HL-60 (cell line): ENCODE data around the gene DSCAML1.

Experiments
- DNase-seq, 2 experiments: peaks; one replicate each; pipeline ENCODE4 v3.0.0-alpha.2; 2010 to 2020; ENCODE audit warnings: low read depth in 1 of 2, low spot score in 1 of 2
- H3K27ac ChIP-seq: fragments of 250-450 bp; sonication (Bioruptor Pico); replicated peaks from 2 replicates; pipeline ENCODE4 v1.5.1; 2020; ENCODE audit warnings: mild to moderate bottlenecking, moderate library complexity
- H3K27me3 ChIP-seq: fragments of 250-450 bp; sonication (Bioruptor Pico); 2 replicates; pipeline ENCODE4 v1.5.1; 2021; ENCODE audit warnings: mild to moderate bottlenecking, moderate library complexity; ENCODE audit not compliant: insufficient read depth, poor library complexity, severe bottlenecking
- H3K4me3 ChIP-seq: replicated peaks from 2 replicates; pipeline ENCODE4 v1.5.1; 2011; ENCODE audit warnings: mild to moderate bottlenecking, control low read depth, low read length; ENCODE audit not compliant: insufficient read depth
- GABPA ChIP-seq: IDR thresholded peaks from 2 replicates; pipeline ENCODE4 v1.6.1; 2012; ENCODE audit warnings: low read depth
- POLR2AphosphoS5 ChIP-seq: IDR thresholded peaks from 2 replicates; pipeline ENCODE4 v1.6.1; 2012; ENCODE audit warnings: low read depth
- SPI1 ChIP-seq: IDR thresholded peaks from 2 replicates; pipeline ENCODE4 v1.6.1; 2012; ENCODE audit warnings: low read depth, mild to moderate bottlenecking, borderline replicate concordance
- TF ChIP-seq, protein P1 (sequence below): IDR thresholded peaks from one replicate; pipeline ENCODE4 v1.5.1; 2011; ENCODE audit warnings: low read length, control low read depth, inconsistent platforms; ENCODE audit not compliant: insufficient read depth
- TF ChIP-seq, protein P2 (sequence below): IDR thresholded peaks from 2 replicates; pipeline ENCODE4 v1.6.1; 2012; ENCODE audit warnings: low read depth; ENCODE audit not compliant: insufficient replicate concordance

Gene DSCAML1

DNA sequence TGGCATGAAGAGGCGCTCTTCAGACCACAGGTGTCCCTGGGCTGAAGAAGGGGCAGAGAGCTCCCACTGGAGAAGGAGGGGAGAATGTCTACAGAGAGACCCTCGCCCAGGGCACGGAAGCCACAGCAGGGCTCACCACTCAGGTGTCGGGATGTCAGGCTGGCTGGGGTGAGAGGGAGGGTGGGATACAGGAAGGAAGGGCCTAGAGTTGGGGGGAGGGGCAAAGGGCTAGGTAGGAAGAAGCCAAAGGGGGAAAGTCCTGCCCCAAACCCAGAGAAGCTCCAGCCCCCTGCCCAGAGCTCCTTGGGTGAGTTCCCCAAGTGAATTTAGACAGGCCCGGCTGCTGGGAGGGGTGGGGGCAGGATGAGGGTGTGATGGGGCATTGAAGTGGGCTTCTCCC, 237.3 kb downstream of the DSCAML1 start:
- DNase-seq: no peak
- Histone ChIP-seq H3K27me3 (no peaks in the 10 kb centered on the region), H3K27ac (no peak overlapping the region), H3K4me3 (no peak overlapping the region)
- TF ChIP-seq, protein P1, sequence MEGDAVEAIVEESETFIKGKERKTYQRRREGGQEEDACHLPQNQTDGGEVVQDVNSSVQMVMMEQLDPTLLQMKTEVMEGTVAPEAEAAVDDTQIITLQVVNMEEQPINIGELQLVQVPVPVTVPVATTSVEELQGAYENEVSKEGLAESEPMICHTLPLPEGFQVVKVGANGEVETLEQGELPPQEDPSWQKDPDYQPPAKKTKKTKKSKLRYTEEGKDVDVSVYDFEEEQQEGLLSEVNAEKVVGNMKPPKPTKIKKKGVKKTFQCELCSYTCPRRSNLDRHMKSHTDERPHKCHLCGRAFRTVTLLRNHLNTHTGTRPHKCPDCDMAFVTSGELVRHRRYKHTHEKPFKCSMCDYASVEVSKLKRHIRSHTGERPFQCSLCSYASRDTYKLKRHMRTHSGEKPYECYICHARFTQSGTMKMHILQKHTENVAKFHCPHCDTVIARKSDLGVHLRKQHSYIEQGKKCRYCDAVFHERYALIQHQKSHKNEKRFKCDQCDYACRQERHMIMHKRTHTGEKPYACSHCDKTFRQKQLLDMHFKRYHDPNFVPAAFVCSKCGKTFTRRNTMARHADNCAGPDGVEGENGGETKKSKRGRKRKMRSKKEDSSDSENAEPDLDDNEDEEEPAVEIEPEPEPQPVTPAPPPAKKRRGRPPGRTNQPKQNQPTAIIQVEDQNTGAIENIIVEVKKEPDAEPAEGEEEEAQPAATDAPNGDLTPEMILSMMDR: no peak
- TF ChIP-seq SPI1: no peak
- no peak for TF ChIP-seq GABPA
- no peak for TF ChIP-seq POLR2AphosphoS5
- TF ChIP-seq, protein P2, sequence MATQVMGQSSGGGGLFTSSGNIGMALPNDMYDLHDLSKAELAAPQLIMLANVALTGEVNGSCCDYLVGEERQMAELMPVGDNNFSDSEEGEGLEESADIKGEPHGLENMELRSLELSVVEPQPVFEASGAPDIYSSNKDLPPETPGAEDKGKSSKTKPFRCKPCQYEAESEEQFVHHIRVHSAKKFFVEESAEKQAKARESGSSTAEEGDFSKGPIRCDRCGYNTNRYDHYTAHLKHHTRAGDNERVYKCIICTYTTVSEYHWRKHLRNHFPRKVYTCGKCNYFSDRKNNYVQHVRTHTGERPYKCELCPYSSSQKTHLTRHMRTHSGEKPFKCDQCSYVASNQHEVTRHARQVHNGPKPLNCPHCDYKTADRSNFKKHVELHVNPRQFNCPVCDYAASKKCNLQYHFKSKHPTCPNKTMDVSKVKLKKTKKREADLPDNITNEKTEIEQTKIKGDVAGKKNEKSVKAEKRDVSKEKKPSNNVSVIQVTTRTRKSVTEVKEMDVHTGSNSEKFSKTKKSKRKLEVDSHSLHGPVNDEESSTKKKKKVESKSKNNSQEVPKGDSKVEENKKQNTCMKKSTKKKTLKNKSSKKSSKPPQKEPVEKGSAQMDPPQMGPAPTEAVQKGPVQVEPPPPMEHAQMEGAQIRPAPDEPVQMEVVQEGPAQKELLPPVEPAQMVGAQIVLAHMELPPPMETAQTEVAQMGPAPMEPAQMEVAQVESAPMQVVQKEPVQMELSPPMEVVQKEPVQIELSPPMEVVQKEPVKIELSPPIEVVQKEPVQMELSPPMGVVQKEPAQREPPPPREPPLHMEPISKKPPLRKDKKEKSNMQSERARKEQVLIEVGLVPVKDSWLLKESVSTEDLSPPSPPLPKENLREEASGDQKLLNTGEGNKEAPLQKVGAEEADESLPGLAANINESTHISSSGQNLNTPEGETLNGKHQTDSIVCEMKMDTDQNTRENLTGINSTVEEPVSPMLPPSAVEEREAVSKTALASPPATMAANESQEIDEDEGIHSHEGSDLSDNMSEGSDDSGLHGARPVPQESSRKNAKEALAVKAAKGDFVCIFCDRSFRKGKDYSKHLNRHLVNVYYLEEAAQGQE: no peak

DNA sequence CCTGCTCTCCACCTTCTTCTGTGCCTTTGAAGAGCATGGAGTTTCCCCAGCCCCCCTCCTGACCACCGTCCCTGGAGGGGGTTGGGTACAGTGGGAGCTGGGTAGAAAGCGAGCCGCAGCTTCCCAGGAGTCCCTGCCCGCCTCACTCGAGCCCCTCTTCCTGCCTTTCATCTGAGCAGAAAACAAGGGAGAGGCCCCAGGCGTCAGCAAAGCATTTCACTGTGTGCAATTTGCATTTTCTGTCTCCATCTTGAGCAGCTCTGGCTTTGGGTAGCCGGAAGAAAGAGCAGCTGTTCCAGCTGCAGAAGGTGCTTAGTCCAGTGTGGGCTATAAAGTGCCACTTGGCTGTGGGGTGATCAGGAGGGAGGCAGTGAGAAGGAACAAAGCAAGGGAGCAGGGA, 239.7 kb downstream of the DSCAML1 start:
- TF ChIP-seq, protein P1: no peak
- no peak for TF ChIP-seq SPI1
- TF ChIP-seq GABPA: no peak
- TF ChIP-seq, protein P2: no peak
- TF ChIP-seq POLR2AphosphoS5: no peak

DNA sequence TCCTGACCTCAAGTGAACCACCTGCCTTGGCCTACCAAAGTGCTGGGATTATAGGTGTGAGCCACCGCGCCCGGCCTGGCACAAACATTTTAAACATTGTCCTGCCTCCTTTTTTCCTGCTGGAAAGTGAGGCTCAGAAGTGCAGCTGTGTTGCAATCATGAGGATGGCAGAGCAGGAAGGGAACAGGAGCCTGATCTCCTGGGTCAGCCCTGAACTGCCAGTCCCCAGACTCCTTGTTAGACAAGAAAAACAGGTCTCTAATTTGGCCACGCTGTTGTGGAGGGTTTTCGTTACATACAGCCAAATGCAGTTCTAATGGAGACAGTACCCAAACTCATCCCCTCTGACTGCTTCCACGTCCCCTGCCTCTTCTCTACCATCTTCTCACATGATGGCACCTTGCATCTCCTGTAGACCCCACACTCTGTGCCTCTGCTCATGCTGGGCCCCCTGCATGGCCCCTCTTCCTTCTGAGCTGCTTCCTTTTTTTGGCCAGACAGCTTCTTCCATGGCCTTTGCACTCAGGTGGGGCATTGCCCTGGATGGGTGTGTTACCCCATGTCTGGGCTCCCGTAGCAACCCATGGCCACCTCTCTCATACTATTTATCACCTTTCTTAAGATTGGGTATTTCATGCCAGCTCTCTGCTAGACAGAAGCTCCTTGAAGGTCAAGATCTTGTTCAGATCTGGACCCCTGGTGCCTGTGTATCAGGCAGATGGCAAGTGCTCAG, 242.2 kb downstream of the DSCAML1 start:
- no peak overlapping the region for H3K27ac ChIP-seq
- no peak for DNase-seq
- H3K4me3 ChIP-seq: no peak overlapping the region
- TF ChIP-seq SPI1 (no peak), GABPA (no peak), POLR2AphosphoS5 (no peak)
- TF ChIP-seq, protein P2: no peak
- TF ChIP-seq, protein P1: no peak
- H3K27me3 ChIP-seq: peaks cover 5% of the 10 kb centered on the region

More for the DNA sequence above, 239.7 kb downstream of the DSCAML1 start:
- H3K27ac ChIP-seq: no peak overlapping the region
- H3K4me3 ChIP-seq: no peak overlapping the region
- no peaks in the 10 kb centered on the region for H3K27me3 ChIP-seq
- DNase-seq: no peak
